HEK293 (cell line): ENCODE results near the gene KMT2A.

Experiments used
- CTCF ChIA-PET: fragments of 350-600 bp; formaldehyde crosslinking; extraction: SDS; loops from one replicate; lab custom pipeline; 2021; ENCODE audit warnings: antibody characterized with exemption; lab: Yijun Ruan, JAX
- POLR2A ChIA-PET: fragments of 300-600 bp; formaldehyde crosslinking; extraction: SDS; loops from one replicate; lab custom pipeline; 2020; ENCODE audit warnings: antibody characterized with exemption, inconsistent platforms; lab: Yijun Ruan, JAX
- H3K27ac ChIP-seq: fragments of 200-500 bp; sonication (Bioruptor generic); 2 replicates; pipeline ENCODE4 v1.5.1; 2014; ENCODE audit warnings: low read depth, low read length, control low read depth, inconsistent platforms; ENCODE audit errors: extremely low read depth
- H3K36me3 ChIP-seq, 2 experiments: fragments of 200-500 bp in 1 of 2; sonication (Bioruptor generic) in 1 of 2; 1 replicate in 1 of 2; 2 replicates in 1 of 2; pipeline ENCODE4 v1.5.1; 2014 to 2017; ENCODE audit warnings: inconsistent platforms in 2 of 2, low read length in 2 of 2; ENCODE audit not compliant: control insufficient read depth in 2 of 2, insufficient read depth in 1 of 2
- H3K4me1 ChIP-seq: fragments of 200-500 bp; sonication (Bioruptor generic); 2 replicates; pipeline ENCODE4 v1.5.1; 2014; ENCODE audit warnings: mild to moderate bottlenecking, low read length, inconsistent platforms; ENCODE audit not compliant: control insufficient read depth, insufficient read depth
- H3K4me3 ChIP-seq: 2 replicates; pipeline ENCODE4 v1.5.1; 2011; ENCODE audit warnings: low read depth, mild to moderate bottlenecking, control low read depth, low read length, moderate library complexity
- H3K9me3 ChIP-seq: fragments of 200-500 bp; sonication (Bioruptor generic); 2 replicates; pipeline ENCODE4 v1.5.1; 2014; ENCODE audit warnings: low read depth, low read length, inconsistent platforms; ENCODE audit not compliant: control insufficient read depth, insufficient read depth
- HOXC10 ChIP-seq: sonication (generic); formaldehyde crosslinking; IDR thresholded peaks from 2 replicates; pipeline ENCODE4 v1.8.1; 2023; ENCODE audit warnings: mild to moderate bottlenecking, missing genetic modification reagents
- OVOL3 ChIP-seq: fragments of 450-650 bp; formaldehyde crosslinking; IDR thresholded peaks from 2 replicates; pipeline ENCODE4 v1.5.1; 2016; ENCODE audit warnings: missing biosample characterization, missing genetic modification characterization
- TRIM28 ChIP-seq: IDR thresholded peaks from 2 replicates; pipeline ENCODE4 v1.6.1; 2011; ENCODE audit warnings: low read length, control low read depth, borderline replicate concordance
- WT1 ChIP-seq: fragments of 450-650 bp; formaldehyde crosslinking; IDR thresholded peaks from 2 replicates; pipeline ENCODE4 v1.5.1; 2016; ENCODE audit warnings: missing biosample characterization, missing genetic modification characterization
- ZBTB1 ChIP-seq: fragments of 450-650 bp; formaldehyde crosslinking; IDR thresholded peaks from 2 replicates; pipeline ENCODE4 v1.5.1; 2016; ENCODE audit warnings: missing biosample characterization, missing genetic modification characterization
- ZBTB17 ChIP-seq: fragments of 450-650 bp; formaldehyde crosslinking; IDR thresholded peaks from 2 replicates; pipeline ENCODE4 v1.5.1; 2016; ENCODE audit warnings: missing biosample characterization, missing genetic modification characterization
- ZEB2 ChIP-seq: fragments of 450-650 bp; formaldehyde crosslinking; IDR thresholded peaks from 2 replicates; pipeline ENCODE4 v1.5.1; 2016; ENCODE audit warnings: missing biosample characterization, missing genetic modification characterization
- ZNF112 ChIP-seq: fragments of 450-650 bp; formaldehyde crosslinking; IDR thresholded peaks from 2 replicates; pipeline ENCODE4 v1.5.0; 2017; ENCODE audit warnings: missing biosample characterization, missing genetic modification characterization
- ZNF202 ChIP-seq: fragments of 450-650 bp; formaldehyde crosslinking; IDR thresholded peaks from 2 replicates; pipeline ENCODE4 v1.5.1; 2016; ENCODE audit warnings: missing biosample characterization, missing genetic modification characterization, borderline replicate concordance
- ZNF521 ChIP-seq: fragments of 450-650 bp; formaldehyde crosslinking; IDR thresholded peaks from 2 replicates; pipeline ENCODE4 v1.5.1; 2017; ENCODE audit warnings: missing biosample characterization, mild to moderate bottlenecking, missing genetic modification characterization
- ZNF596 ChIP-seq: fragments of 450-650 bp; IDR thresholded peaks from 2 replicates; pipeline ENCODE4 v1.5.0; 2018; ENCODE audit warnings: missing biosample characterization, mild to moderate bottlenecking, missing genetic modification characterization, moderate library complexity
- ZNF701 ChIP-seq: fragments of 450-650 bp; formaldehyde crosslinking; IDR thresholded peaks from 2 replicates; pipeline ENCODE4 v1.5.1; 2016; ENCODE audit warnings: missing biosample characterization, missing genetic modification characterization
- TF ChIP-seq, protein P1 (sequence below): fragments of 450-650 bp; formaldehyde crosslinking; IDR thresholded peaks from 2 replicates; pipeline ENCODE4 v1.5.1; 2016; ENCODE audit warnings: missing biosample characterization, missing genetic modification characterization
- TF ChIP-seq, protein P2 (sequence below): fragments of 450-650 bp; formaldehyde crosslinking; IDR thresholded peaks from 2 replicates; pipeline ENCODE4 v1.5.1; 2016; ENCODE audit warnings: missing biosample characterization, missing genetic modification characterization, borderline replicate concordance
- TF ChIP-seq, protein P3 (sequence below): fragments of 450-650 bp; formaldehyde crosslinking; IDR thresholded peaks from 2 replicates; pipeline ENCODE4 v1.5.1; 2016; ENCODE audit warnings: missing biosample characterization, missing genetic modification characterization
- TF ChIP-seq, protein P4 (sequence below): fragments of 450-650 bp; formaldehyde crosslinking; IDR thresholded peaks from 2 replicates; pipeline ENCODE4 v1.5.1; 2016; ENCODE audit warnings: missing biosample characterization, missing genetic modification characterization

The KMT2A gene

DNA sequence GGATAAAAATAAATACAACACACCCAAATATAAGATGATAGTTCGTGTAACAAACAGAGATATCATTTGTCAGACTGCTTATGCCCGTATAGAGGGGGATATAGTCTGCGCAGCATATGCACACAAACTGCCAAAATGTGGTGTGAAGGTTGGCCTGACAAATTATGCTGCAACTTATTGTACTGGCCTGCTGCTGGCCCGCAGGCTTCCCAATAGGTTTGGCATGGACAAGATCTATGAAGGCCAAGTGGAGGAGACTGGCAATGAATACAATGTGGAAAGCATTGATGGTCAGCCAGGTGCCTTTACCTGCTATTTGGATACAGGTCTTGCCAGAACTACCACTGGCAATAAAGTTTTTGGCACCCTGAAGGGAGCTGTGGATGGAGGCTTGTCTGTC, 124.5 kb downstream of the KMT2A start:
- Histone ChIP-seq H3K4me1 (no peaks in the 10 kb centered on the region), H3K9me3 (no peaks in the 10 kb centered on the region), H3K36me3 (peaks cover 3 to 53% of the 10 kb centered on the region in 2 experiments; a peak in 2 of 3 replicates), H3K27ac (no peak overlapping the region), H3K4me3 (no peak overlapping the region)
- TF ChIP-seq, protein P1, sequence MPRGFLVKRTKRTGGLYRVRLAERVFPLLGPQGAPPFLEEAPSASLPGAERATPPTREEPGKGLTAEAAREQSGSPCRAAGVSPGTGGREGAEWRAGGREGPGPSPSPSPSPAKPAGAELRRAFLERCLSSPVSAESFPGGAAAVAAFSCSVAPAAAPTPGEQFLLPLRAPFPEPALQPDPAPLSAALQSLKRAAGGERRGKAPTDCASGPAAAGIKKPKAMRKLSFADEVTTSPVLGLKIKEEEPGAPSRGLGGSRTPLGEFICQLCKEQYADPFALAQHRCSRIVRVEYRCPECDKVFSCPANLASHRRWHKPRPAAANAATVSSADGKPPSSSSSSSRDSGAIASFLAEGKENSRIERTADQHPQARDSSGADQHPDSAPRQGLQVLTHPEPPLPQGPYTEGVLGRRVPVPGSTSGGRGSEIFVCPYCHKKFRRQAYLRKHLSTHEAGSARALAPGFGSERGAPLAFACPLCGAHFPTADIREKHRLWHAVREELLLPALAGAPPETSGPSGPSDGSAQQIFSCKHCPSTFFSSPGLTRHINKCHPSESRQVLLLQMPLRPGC: no peak
- no peak for TF ChIP-seq ZNF202 (tag by site-specific recombination)
- no peak for TF ChIP-seq ZBTB1 (tag by site-specific recombination)
- no peak for TF ChIP-seq HOXC10
- POLR2A ChIA-PET: no interaction called here
- CTCF ChIA-PET: no interaction called here

DNA sequence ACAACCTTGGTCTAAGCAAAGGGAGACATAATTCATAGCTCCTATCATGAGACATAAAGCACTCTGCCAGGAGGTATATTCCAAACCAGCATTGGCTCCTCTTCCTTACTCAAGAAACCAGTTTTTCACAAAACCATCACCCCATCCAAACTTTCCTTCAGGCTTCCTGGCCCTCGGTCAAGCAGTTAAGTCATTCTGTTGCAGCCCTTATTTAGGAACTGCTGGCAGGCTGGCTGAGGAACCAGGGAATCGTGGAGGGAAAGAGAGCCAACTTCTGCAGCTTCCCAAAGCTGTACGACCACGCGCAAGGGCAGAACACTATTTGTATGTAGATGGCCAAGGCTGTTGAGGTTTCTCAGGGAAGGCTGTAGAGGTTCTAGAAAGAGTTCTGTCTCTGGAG, 128.8 kb downstream of the KMT2A start:
- no peaks in the 10 kb centered on the region for H3K4me1 ChIP-seq
- no peak for TF ChIP-seq WT1 (tag by site-specific recombination)
- peak; percentile 55; the same call in 1 of the 2 replicates for TF ChIP-seq ZBTB17 (tag by site-specific recombination)
- H3K27ac ChIP-seq: no peak overlapping the region
- H3K9me3 ChIP-seq: no peaks in the 10 kb centered on the region
- ChIA-PET CTCF (interaction anchor here (1.1 kb wide), 1 partner anchor 31 kb away, joined by 3 read pairs; no protein-coding TSS in a partner anchor), POLR2A (no interaction called here)
- peaks cover 0 to 20% of the 10 kb centered on the region in 2 experiments; a peak in 1 of 3 replicates for H3K36me3 ChIP-seq
- peak overlapping the region; percentile 20; the same call in 1 of the 2 replicates for H3K4me3 ChIP-seq

DNA sequence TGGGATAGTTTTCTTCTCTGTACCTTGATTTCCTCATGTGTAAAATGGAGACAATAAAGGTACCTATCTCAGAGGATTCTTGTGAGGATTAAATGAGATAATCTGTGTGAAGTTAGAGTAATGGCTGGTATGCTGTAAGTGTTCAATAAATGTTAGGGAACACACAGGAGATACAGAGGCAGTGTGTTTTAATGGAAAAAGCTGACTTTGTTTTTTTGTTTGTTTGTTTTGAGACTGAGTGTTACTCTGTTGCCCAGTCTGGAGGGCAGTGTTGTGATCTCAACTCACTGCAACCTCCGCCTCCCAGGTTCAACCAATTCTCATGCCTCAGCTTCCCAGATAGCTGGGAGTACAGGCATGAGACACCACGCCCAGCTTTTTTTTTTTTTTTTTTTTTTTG, 133.4 kb downstream of the KMT2A start:
- H3K36me3 ChIP-seq: no peaks in the 10 kb centered on the region
- ChIA-PET CTCF (interaction anchor here (0.6 to 1.3 kb wide), 3 partner anchors 232 to 761 kb away, joined by 3 read pairs; no protein-coding TSS in a partner anchor), POLR2A (interaction anchor here (0.7 kb wide), 1 partner anchor 37 kb away, joined by 3 read pairs; the partner anchor contains the start of gene PHLDB1)
- no peaks in the 10 kb centered on the region for H3K9me3 ChIP-seq
- H3K4me3 ChIP-seq: no peak overlapping the region
- H3K27ac ChIP-seq: no peak overlapping the region
- H3K4me1 ChIP-seq: no peaks in the 10 kb centered on the region
- no peak for TF ChIP-seq TRIM28
- TF ChIP-seq, protein P2, sequence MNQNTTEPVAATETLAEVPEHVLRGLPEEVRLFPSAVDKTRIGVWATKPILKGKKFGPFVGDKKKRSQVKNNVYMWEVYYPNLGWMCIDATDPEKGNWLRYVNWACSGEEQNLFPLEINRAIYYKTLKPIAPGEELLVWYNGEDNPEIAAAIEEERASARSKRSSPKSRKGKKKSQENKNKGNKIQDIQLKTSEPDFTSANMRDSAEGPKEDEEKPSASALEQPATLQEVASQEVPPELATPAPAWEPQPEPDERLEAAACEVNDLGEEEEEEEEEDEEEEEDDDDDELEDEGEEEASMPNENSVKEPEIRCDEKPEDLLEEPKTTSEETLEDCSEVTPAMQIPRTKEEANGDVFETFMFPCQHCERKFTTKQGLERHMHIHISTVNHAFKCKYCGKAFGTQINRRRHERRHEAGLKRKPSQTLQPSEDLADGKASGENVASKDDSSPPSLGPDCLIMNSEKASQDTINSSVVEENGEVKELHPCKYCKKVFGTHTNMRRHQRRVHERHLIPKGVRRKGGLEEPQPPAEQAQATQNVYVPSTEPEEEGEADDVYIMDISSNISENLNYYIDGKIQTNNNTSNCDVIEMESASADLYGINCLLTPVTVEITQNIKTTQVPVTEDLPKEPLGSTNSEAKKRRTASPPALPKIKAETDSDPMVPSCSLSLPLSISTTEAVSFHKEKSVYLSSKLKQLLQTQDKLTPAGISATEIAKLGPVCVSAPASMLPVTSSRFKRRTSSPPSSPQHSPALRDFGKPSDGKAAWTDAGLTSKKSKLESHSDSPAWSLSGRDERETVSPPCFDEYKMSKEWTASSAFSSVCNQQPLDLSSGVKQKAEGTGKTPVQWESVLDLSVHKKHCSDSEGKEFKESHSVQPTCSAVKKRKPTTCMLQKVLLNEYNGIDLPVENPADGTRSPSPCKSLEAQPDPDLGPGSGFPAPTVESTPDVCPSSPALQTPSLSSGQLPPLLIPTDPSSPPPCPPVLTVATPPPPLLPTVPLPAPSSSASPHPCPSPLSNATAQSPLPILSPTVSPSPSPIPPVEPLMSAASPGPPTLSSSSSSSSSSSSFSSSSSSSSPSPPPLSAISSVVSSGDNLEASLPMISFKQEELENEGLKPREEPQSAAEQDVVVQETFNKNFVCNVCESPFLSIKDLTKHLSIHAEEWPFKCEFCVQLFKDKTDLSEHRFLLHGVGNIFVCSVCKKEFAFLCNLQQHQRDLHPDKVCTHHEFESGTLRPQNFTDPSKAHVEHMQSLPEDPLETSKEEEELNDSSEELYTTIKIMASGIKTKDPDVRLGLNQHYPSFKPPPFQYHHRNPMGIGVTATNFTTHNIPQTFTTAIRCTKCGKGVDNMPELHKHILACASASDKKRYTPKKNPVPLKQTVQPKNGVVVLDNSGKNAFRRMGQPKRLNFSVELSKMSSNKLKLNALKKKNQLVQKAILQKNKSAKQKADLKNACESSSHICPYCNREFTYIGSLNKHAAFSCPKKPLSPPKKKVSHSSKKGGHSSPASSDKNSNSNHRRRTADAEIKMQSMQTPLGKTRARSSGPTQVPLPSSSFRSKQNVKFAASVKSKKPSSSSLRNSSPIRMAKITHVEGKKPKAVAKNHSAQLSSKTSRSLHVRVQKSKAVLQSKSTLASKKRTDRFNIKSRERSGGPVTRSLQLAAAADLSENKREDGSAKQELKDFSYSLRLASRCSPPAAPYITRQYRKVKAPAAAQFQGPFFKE: no peak
- TF ChIP-seq ZNF701 (tag by site-specific recombination): no peak
- TF ChIP-seq, protein P3, sequence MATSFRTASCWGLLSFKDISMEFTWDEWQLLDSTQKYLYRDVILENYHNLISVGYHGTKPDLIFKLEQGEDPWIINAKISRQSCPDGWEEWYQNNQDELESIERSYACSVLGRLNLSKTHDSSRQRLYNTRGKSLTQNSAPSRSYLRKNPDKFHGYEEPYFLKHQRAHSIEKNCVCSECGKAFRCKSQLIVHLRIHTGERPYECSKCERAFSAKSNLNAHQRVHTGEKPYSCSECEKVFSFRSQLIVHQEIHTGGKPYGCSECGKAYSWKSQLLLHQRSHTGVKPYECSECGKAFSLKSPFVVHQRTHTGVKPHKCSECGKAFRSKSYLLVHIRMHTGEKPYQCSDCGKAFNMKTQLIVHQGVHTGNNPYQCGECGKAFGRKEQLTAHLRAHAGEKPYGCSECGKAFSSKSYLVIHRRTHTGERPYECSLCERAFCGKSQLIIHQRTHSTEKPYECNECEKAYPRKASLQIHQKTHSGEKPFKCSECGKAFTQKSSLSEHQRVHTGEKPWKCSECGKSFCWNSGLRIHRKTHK: no peak
- TF ChIP-seq ZNF112: no peak
- TF ChIP-seq, protein P4, sequence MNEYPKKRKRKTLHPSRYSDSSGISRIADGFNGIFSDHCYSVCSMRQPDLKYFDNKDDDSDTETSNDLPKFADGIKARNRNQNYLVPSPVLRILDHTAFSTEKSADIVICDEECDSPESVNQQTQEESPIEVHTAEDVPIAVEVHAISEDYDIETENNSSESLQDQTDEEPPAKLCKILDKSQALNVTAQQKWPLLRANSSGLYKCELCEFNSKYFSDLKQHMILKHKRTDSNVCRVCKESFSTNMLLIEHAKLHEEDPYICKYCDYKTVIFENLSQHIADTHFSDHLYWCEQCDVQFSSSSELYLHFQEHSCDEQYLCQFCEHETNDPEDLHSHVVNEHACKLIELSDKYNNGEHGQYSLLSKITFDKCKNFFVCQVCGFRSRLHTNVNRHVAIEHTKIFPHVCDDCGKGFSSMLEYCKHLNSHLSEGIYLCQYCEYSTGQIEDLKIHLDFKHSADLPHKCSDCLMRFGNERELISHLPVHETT: no peak
- TF ChIP-seq ZNF596 (tag by site-specific recombination): no peak
- no peak for TF ChIP-seq ZNF521 (tag by site-specific recombination)
- TF ChIP-seq OVOL3 (tag by site-specific recombination): no peak
- TF ChIP-seq, protein P1: no peak
- no peak for TF ChIP-seq ZEB2 (tag by site-specific recombination)
- no peak for TF ChIP-seq HOXC10
